Heart left ventricle (tissue), 13 donors: ENCODE data around the gene CYP4Z1.

Source experiments
- POLR2A ChIP-seq, 2 donors: fragments of 450-650 bp; IDR thresholded peaks; one replicate each; pipeline ENCODE4 v1.6.1; 2017; ENCODE audit warnings: antibody characterized with exemption in 2 of 2, mild to moderate bottlenecking in 2 of 2, moderate library complexity in 2 of 2
- TF ChIP-seq, protein P1 (sequence below), 12 donors: fragments of 200-600 bp; sonication (generic) in 4 of 12; IDR thresholded peaks; one replicate each; pipeline versions ENCODE4 v1.5.0 to v1.8.0; 2018 to 2022; ENCODE audit warnings: antibody characterized with exemption in 12 of 12, mild to moderate bottlenecking in 5 of 12
- donor health status: ischemic (EF 13 %, LVEDD 7.1; RV severe dilation, severe dysfunction).
- donor health status: DM: no; HTN: yes; CAD: no.
- donor health status: DM: no; HTN: no; CAD: no.
- donor health status: ischemic (EF 25% LVEDD 6.9; RV normal size, moderate dysfunction).
- donor health status: ischemic (EF 25% LVEDD 5.7; RV mildly dilated, moderate dysfunction).
- donor health status: ischemic (EF 35%, LVEDD 5.7; RV mildly dilated, moderate dysfunction).
- donor health status: nonischemic (EF 11% LVEDD 7.7; RV severe dilation, severe dysfunction).
- donor health status: DM: yes; HTN: yes; CAD: no.
- donor health status: PGD.
- donor health status: ischemic (EF 29% LVEDD 5.4; RV normal size, mild dysfunction).
- donor health status: nonischemic (EF 23%, LVEDD 6.1; RV moderate dilation, normal function).

DNA sequence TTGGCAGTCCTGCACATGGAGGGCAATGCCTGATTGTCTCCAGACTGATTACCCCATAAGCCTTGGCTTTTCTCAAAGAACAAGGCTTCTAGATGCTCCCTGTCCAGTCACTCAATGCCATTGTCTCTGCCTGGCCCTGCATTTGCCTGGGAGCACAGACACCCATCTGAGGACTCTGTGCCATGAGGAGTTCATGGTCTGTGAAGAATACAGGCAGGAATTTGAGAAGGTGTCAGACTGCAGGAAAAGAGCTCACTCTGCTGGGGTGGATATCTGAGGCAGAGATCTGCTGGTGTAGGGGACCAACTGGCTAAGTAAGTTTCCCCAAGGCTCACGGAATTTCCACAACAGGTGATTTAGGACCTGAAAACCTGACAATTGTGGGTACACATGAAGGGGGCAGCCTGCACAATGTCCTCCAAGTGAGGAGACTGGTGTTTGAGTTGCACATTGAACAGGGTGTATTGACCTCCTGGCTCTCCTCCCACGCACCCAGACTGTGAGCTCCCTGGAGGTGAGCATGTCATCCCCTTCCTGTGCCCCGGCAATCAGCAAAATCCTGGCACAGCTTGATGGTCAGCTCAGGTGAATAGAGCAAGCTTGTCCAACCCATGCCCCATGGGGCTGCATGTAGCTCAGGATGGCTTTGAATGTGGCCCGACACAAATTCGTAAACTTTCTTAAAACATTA, 71.0 kb downstream of the CYP4Z1 start:
- TF ChIP-seq, protein P1, sequence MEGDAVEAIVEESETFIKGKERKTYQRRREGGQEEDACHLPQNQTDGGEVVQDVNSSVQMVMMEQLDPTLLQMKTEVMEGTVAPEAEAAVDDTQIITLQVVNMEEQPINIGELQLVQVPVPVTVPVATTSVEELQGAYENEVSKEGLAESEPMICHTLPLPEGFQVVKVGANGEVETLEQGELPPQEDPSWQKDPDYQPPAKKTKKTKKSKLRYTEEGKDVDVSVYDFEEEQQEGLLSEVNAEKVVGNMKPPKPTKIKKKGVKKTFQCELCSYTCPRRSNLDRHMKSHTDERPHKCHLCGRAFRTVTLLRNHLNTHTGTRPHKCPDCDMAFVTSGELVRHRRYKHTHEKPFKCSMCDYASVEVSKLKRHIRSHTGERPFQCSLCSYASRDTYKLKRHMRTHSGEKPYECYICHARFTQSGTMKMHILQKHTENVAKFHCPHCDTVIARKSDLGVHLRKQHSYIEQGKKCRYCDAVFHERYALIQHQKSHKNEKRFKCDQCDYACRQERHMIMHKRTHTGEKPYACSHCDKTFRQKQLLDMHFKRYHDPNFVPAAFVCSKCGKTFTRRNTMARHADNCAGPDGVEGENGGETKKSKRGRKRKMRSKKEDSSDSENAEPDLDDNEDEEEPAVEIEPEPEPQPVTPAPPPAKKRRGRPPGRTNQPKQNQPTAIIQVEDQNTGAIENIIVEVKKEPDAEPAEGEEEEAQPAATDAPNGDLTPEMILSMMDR (IDR thresholded peaks at IDR 0.05) = no peak
- TF ChIP-seq POLR2A (IDR thresholded peaks at IDR 0.05) = no peak
